Mesothelial cell of epicardium (in vitro differentiated cells): ENCODE data around the gene CHST12. TPM values are rescaled to one million over a fixed set of nuclear protein-coding genes. Genes with fewer than 3 reads are reported as not detected.
"Not testable (repeated sequence)": the region's sequence is repeated elsewhere in the genome, so short reads cannot be mapped to it uniquely, and the experiment has no call there.

Experiments
- DNase-seq, 2 experiments: peaks; one replicate each; pipeline ENCODE4 v3.0.0; 2021; ENCODE audit warnings: low spot score in 2 of 2; ENCODE audit not compliant: unreplicated experiment in 2 of 2
- H3K27ac Mint-ChIP-seq: 2 replicates; pipeline ENCODE4 v1.8.0; 2021; ENCODE audit warnings: mixed read lengths
- H3K27me3 Mint-ChIP-seq: 2 replicates; pipeline ENCODE4 v1.8.0; 2021; ENCODE audit warnings: low read depth, mixed read lengths
- H3K36me3 Mint-ChIP-seq: 2 replicates; pipeline ENCODE4 v1.8.0; 2021; ENCODE audit warnings: mixed read lengths
- H3K4me1 Mint-ChIP-seq: 2 replicates; pipeline ENCODE4 v1.8.0; 2021; ENCODE audit warnings: mixed read lengths
- H3K4me3 Mint-ChIP-seq: 2 replicates; pipeline ENCODE4 v1.8.0; 2021; ENCODE audit warnings: mild to moderate bottlenecking, moderate library complexity, mixed read lengths
- H3K9me3 Mint-ChIP-seq: 2 replicates; pipeline ENCODE4 v1.8.0; 2021; ENCODE audit warnings: mixed read lengths
- total RNA-seq: library from RNA; stranded (reverse); gene quantifications from 3 replicates; pipeline ENCODE4 v1.2.1, GENCODE V29; 2021
- TF ChIP-seq, protein P1 (sequence below): fragments of 200-600 bp; sonication (generic); IDR thresholded peaks from one replicate; pipeline ENCODE4 v1.5.0; 2021; ENCODE audit warnings: antibody characterized with exemption; ENCODE audit not compliant: unreplicated experiment

CHST12 gene
- total RNA-seq, 1 donor from 2014 or later, result 20.4 TPM

DNA sequence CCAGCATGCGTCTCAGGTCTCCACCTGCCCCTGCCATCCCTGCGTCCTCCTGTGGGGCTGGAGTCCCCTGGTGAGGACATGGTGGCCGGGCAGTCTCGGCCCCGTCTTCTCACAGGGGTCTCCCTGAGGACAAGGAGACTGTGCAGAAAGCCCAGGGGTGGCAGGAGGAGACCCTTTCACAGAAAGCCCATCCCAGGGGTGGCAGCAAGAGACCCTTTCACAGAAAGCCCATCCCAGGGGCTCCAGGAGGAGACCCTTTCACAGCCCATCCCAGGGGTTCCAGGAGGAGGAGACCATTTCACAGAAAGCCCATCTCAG is 14.8 kb upstream of the CHST12 start:
- Mint-ChIP-seq H3K4me1 (peaks cover 12% of the 10 kb centered on the region), H3K4me3 (no peak overlapping the region), H3K27ac (no peak overlapping the region), H3K36me3 (peaks cover 2% of the 10 kb centered on the region), H3K27me3 (no peaks in the 10 kb centered on the region), H3K9me3 (no peaks in the 10 kb centered on the region)
- DNase-seq, result no peak
- TF ChIP-seq, protein P1, sequence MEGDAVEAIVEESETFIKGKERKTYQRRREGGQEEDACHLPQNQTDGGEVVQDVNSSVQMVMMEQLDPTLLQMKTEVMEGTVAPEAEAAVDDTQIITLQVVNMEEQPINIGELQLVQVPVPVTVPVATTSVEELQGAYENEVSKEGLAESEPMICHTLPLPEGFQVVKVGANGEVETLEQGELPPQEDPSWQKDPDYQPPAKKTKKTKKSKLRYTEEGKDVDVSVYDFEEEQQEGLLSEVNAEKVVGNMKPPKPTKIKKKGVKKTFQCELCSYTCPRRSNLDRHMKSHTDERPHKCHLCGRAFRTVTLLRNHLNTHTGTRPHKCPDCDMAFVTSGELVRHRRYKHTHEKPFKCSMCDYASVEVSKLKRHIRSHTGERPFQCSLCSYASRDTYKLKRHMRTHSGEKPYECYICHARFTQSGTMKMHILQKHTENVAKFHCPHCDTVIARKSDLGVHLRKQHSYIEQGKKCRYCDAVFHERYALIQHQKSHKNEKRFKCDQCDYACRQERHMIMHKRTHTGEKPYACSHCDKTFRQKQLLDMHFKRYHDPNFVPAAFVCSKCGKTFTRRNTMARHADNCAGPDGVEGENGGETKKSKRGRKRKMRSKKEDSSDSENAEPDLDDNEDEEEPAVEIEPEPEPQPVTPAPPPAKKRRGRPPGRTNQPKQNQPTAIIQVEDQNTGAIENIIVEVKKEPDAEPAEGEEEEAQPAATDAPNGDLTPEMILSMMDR, result no peak

DNA sequence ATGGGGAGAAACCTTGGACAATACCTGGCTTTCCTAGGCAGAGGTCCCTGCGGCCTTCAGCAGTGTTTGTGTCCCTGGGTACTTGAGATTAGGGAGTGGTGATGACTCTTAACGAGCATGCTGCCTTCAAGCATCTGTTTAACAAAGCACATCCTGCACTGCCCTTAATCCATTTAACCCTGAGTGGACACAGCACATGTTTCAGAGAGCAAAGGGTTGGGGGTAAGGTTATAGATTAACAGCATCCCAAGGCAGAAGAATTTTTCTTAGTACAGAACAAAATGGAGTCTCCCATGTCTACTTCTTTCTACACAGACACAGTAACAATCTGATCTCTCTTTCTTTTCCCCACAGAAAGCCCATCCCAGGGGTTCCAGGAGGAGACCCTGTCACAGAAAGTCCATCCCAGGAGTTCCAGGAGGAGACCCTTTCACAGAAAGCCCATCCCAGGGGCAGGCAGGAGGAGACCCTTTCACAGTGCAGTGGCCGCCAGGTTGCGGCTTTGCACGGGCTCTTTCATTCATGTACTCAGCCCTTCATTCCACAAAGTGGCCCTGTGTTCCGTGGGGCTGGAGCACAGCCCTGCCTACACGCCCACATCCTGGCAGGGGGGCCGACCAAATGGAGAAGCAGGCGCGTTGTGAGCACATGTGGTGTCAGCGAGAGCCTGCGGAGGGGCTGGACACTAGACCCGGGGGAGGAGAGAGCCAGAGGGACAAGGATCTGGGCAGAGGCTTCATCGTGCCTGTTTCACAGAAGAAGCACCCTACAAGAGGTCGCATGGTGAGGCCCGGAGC is 13.2 kb upstream of the CHST12 start:
- Mint-ChIP-seq H3K27ac (peak overlapping the region; percentile 47), H3K4me1 (peaks cover 16% of the 10 kb centered on the region)
- not testable (repeated sequence) for H3K36me3 Mint-ChIP-seq, DNase-seq, H3K4me3 Mint-ChIP-seq, H3K27me3 Mint-ChIP-seq, H3K9me3 Mint-ChIP-seq

DNA sequence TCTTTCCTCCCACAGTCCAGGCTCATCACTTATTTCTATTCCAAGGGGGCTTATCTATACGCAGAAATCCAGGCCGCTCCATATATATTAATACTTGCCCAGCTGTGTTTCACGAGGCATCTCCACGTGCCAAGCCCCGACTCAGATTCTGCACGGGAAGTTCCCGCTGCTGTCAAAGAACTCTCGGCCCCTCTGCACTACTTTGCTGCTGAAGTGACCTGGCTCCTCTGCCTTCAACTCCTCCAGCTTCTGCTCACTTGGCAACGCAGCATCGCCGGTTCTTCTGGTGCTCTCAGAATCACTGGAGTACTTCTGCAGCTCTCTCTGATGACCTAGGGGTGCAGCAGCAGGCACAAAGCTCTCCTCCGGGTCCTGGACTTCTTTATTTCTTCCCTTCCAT is 9.7 kb upstream of the CHST12 start:
- Mint-ChIP-seq H3K36me3 (no peaks in the 10 kb centered on the region), H3K4me1 (peaks cover 16% of the 10 kb centered on the region), H3K27me3 (no peaks in the 10 kb centered on the region), H3K27ac (peak overlapping the region; percentile 28), H3K9me3 (no peaks in the 10 kb centered on the region), H3K4me3 (no peak overlapping the region)
- TF ChIP-seq, protein P1, result no peak
- DNase-seq, result no peak

DNA sequence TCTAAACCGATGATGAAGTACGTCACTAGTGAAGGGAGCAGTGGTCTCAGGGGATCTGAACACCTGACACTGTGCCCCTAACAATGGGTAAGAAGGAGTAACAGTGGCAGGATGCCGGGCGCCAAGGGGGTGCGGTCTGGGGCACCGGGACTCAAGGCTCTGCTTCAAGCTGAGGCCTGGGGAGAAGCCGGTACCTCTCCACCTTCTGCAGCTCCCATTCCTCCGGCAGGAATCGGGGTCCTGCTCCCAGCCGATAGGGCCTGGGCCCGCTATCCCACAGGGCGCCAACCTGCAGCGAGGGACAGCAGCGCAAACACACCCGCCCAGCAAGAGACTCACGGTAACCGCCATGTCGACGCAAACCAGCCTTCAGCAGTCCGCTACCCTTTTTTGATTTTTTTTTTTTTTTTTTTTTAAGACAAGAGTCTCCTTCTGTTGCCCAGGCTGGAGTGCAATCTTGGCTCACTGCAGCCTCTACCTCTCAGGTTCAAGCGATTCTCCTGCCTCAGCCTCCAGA is 8.8 kb upstream of the CHST12 start:
- Mint-ChIP-seq H3K27me3 (no peaks in the 10 kb centered on the region), H3K4me1 (peaks cover 14% of the 10 kb centered on the region), H3K9me3 (no peaks in the 10 kb centered on the region), H3K27ac (no peak overlapping the region), H3K36me3 (no peaks in the 10 kb centered on the region), H3K4me3 (no peak overlapping the region)
- no peak for DNase-seq
- TF ChIP-seq, protein P1, result no peak

DNA sequence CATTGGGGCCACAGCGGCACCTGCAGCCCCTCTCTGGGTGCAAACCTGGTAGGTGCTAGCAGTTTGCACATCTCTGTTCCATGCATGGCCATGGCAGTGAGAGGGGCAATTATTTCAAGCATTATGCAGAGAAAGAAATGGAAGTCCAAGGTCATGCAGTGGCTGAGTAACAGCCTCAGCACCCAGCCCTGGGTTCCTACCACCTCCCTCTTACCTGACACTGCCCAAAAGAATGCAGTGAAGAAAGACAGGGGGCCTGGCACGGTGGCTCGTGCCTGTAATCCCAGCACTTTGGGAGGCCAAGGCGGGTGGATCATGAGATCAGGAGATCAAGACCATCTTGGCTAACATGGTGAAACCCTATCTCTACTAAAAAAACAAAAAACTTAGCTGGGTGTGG is 4.9 kb upstream of the CHST12 start:
- Mint-ChIP-seq H3K27me3 (no peaks in the 10 kb centered on the region), H3K9me3 (no peaks in the 10 kb centered on the region), H3K4me1 (peaks cover 20% of the 10 kb centered on the region), H3K36me3 (no peaks in the 10 kb centered on the region), H3K4me3 (no peak overlapping the region), H3K27ac (no peak overlapping the region)
- no peak for DNase-seq
- TF ChIP-seq, protein P1, result no peak

DNA sequence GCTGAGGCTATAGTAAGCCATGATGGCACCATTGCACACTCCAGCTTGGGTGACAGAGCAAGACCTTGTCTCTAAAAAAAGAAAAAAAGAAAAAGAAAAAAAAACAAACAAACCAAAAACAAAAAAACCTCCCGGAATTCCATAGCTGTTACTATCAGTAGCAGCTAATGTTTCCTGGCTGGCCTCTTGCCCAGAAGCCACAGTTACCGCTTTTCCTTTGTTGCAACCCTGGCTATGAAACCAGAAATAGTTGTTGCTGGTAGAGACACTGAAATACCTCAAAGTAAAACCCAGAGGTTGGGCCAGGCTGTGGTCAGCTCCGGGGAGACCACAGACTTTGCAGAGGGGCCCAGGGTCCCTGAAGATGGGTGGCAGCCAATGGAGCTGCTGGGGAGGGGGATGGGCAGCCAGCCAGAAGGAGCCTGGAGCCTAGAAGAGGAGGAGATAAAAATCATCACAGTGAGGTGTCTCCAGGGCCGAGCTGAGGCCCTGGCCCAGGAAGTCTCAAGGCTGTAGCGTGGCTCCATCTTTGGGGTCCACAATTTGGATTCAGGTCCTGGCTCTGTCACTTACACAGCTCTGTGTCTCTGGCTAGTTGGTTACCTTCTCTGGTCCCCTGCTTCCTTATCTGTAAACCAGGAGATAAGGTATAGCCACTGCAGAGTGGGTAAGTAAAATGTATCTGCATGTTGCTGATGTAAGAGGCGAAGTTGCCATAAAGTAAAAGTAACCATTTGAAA is 3.4 kb upstream of the CHST12 start:
- Mint-ChIP-seq H3K27me3 (no peaks in the 10 kb centered on the region), H3K9me3 (no peaks in the 10 kb centered on the region), H3K27ac (peak overlapping the region; percentile 99), H3K4me3 (peak overlapping the region; percentile 54), H3K4me1 (peaks cover 24% of the 10 kb centered on the region), H3K36me3 (no peaks in the 10 kb centered on the region)
- TF ChIP-seq, protein P1, result no peak
- DNase-seq, result peak; percentile 54 to 77
